Stimulated activated CD8-positive, alpha-beta memory T cell treated with anti-CD3 and anti-CD28 coated beads, Interleukin-4, amount 100 ng/mL, for 1 hour (primary cell): Measurements from ENCODE around the gene NEK1.
A peak's percentile ranks its signal among the peaks of the same experiment; 100 is the strongest.
"Not testable (repeated sequence)": the region's sequence is repeated elsewhere in the genome, so short reads cannot be mapped to it uniquely, and the experiment has no call there.

Experiments
- DNase-seq, 2 donors: peaks; one replicate each; pipeline ENCODE4 v3.0.0-alpha.2; 2020; ENCODE audit warnings: low read depth in 2 of 2, low spot score in 1 of 2

The NEK1 gene

GRCh38 chr4:169437299-169438047, 174.9 kb downstream of the NEK1 start:
- no peak for DNase-seq

GRCh38 chr4:169436734-169437133, 175.6 kb downstream of the NEK1 start:
- no peak for DNase-seq

GRCh38 chr4:169428376-169428775, 184.0 kb downstream of the NEK1 start:
- DNase-seq, result no peak

- DNase-seq, result not testable (repeated sequence)
Observed at GRCh38 chr4:169427727-169428126, 184.7 kb downstream of the NEK1 start.

- DNase-seq, result no peak
Observed at GRCh38 chr4:169420291-169420690, 192.1 kb downstream of the NEK1 start.

- no peak for DNase-seq
Observed at GRCh38 chr4:169418846-169419245, 193.5 kb downstream of the NEK1 start.

- no peak for DNase-seq
Observed at GRCh38 chr4:169417629-169418282, 194.6 kb downstream of the NEK1 start.

GRCh38 chr4:169416997-169417396, 195.4 kb downstream of the NEK1 start:
- DNase-seq, result no peak

- DNase-seq, result no peak
Observed at GRCh38 chr4:169416461-169416860, 195.9 kb downstream of the NEK1 start.

- no peak for DNase-seq
Observed at GRCh38 chr4:169414913-169415312, 197.5 kb downstream of the NEK1 start.

GRCh38 chr4:169412046-169412445, 200.3 kb downstream of the NEK1 start:
- DNase-seq, result no peak

- peak in 1 of 2 donors; percentile 23 for DNase-seq
Observed at GRCh38 chr4:169410839-169411770, 201.3 kb downstream of the NEK1 start.

GRCh38 chr4:169407217-169407845, 205.1 kb downstream of the NEK1 start:
- no peak for DNase-seq

- no peak for DNase-seq
Observed at GRCh38 chr4:169404960-169405359, 207.4 kb downstream of the NEK1 start.

GRCh38 chr4:169400832-169401231, 211.6 kb downstream of the NEK1 start:
- DNase-seq, result no peak

- no peak for DNase-seq
Observed at GRCh38 chr4:169399976-169400767, 212.2 kb downstream of the NEK1 start.

GRCh38 chr4:169398316-169398715, 214.1 kb downstream of the NEK1 start:
- no peak for DNase-seq

GRCh38 chr4:169397762-169398161, 214.6 kb downstream of the NEK1 start:
- no peak for DNase-seq

- no peak for DNase-seq
Observed at GRCh38 chr4:169385376-169385775, 227.0 kb downstream of the NEK1 start.

- no peak for DNase-seq
Observed at GRCh38 chr4:169384779-169385178, 227.6 kb downstream of the NEK1 start.
